Skeletal muscle tissue (tissue), 4 donors: ENCODE data around the gene NLN. TPM values are rescaled to one million over a fixed set of nuclear protein-coding genes. Genes with fewer than 3 reads are reported as not detected.

ENCODE experiments used
- H3K27ac ChIP-seq: one replicate; pipeline ENCODE4 v1.7.0; 2013; ENCODE audit warnings: mild to moderate bottlenecking, low read depth, low read length, inconsistent platforms
- H3K27me3 ChIP-seq, 3 donors: one replicate each; pipeline ENCODE4 v1.7.0; 2013; ENCODE audit warnings: low read length in 3 of 3; ENCODE audit not compliant: control insufficient read depth in 3 of 3, insufficient read depth in 3 of 3
- H3K36me3 ChIP-seq, 3 donors: one replicate each; pipeline ENCODE4 v1.7.0; 2013; ENCODE audit warnings: low read length in 3 of 3; ENCODE audit not compliant: control insufficient read depth in 3 of 3, insufficient read depth in 3 of 3
- H3K4me1 ChIP-seq, 3 donors: one replicate each; pipeline ENCODE4 v1.7.0; 2013; ENCODE audit warnings: low read length in 3 of 3, mild to moderate bottlenecking in 3 of 3; ENCODE audit not compliant: control insufficient read depth in 3 of 3, insufficient read depth in 3 of 3
- H3K4me3 ChIP-seq, 3 donors: one replicate each; pipeline ENCODE4 v1.7.0; 2013; ENCODE audit warnings: low read length in 3 of 3
- H3K9ac ChIP-seq, 3 donors: one replicate each; pipeline ENCODE4 v1.7.0; 2013; ENCODE audit warnings: low read length in 3 of 3, mild to moderate bottlenecking in 3 of 3, moderate library complexity in 2 of 3, low read depth in 1 of 3
- H3K9me3 ChIP-seq, 3 donors: one replicate each; pipeline ENCODE4 v1.7.0; 2013; ENCODE audit warnings: low read length in 3 of 3; ENCODE audit not compliant: control insufficient read depth in 3 of 3
- total RNA-seq: library from RNA; depleted of rRNA; stranded (reverse); fragments of >200 nt; gene quantifications from one replicate; pipeline ENCODE4 v1.2.3, GENCODE V29; 2014
- donor health status: Osteomylitis.

NLN gene
- total RNA-seq, 1 donor from 2014 or later, result 18.8 TPM

- Histone ChIP-seq H3K36me3 (peaks cover 3 to 19% (median 10%) of the 10 kb centered on the region in 3 donors), H3K9ac (no peak overlapping the region), H3K9me3 (no peaks in the 10 kb centered on the region), H3K4me3 (no peak overlapping the region), H3K27ac (no peak overlapping the region), H3K4me1 (peaks cover 0 to 3% (median 0%) of the 10 kb centered on the region in 3 donors), H3K27me3 (no peaks in the 10 kb centered on the region)
Measured at GRCh38 chr5:65790371-65791163, 68.6 kb downstream of the NLN start.

DNA sequence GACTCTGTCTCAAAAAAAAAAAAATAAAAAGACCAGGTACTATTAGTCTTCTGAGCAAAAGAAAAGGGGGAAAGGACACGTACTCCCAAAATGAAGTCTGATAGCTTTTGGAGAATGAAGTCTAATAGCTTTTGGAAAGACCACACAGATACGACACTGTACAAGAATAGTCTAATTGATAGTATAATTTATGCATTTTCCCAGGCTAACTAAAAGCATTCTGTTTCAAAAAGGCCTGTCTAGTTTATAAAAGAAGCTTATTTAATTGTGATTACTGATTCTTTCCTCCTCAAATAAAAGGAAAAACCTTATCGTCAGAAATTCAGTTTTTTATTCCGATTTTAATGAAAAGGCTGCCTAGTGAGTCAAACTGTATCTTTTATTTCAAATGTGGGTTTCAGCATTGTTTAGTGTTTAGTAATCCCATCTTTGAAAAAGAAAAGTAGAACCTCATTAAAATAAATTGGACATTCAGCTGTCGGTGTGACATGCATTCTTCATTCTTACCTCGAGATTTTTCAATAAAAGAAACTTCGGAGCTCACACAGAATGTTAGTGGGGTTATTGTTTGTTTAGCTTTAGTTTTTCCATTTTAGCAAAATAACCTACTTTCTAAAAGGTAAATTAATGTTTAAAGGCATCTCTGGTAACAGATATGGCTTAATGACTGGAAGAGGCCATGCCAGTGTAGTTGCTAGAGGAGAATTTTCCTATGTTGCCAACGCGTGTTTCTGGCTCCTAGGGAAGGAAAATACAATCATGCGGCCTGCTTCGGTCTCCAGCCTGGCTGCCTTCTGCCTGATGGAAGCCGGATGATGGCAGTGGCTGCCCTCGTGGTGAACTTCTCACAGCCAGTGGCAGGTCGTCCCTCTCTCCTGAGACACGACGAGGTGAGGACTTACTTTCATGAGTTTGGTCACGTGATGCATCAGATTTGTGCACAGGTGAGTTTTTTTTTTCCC lies 70.0 kb downstream of the NLN start:
- peaks cover 0 to 3% (median 0%) of the 10 kb centered on the region in 3 donors for H3K4me1 ChIP-seq
- no peak overlapping the region for H3K4me3 ChIP-seq
- H3K27ac ChIP-seq, result peak overlapping the region; percentile 23
- H3K27me3 ChIP-seq, result no peaks in the 10 kb centered on the region
- peaks cover 3 to 19% (median 12%) of the 10 kb centered on the region in 3 donors for H3K36me3 ChIP-seq
- no peaks in the 10 kb centered on the region for H3K9me3 ChIP-seq
- no peak overlapping the region for H3K9ac ChIP-seq

GRCh38 chr5:65796269-65796668 lies 74.3 kb downstream of the NLN start:
- Histone ChIP-seq H3K36me3 (peaks cover 0 to 20% (median 14%) of the 10 kb centered on the region in 3 donors), H3K27ac (no peak overlapping the region), H3K9me3 (no peaks in the 10 kb centered on the region), H3K4me3 (peak overlapping the region in 1 of 3 donors; percentile 6), H3K27me3 (no peaks in the 10 kb centered on the region), H3K4me1 (peaks cover 0 to 3% (median 2%) of the 10 kb centered on the region in 3 donors), H3K9ac (no peak overlapping the region)

- Histone ChIP-seq H3K4me1 (peaks cover 0 to 3% (median 3%) of the 10 kb centered on the region in 3 donors), H3K27ac (no peak overlapping the region), H3K4me3 (no peak overlapping the region), H3K36me3 (peaks cover 0 to 20% (median 14%) of the 10 kb centered on the region in 3 donors), H3K9ac (no peak overlapping the region), H3K9me3 (no peaks in the 10 kb centered on the region), H3K27me3 (no peaks in the 10 kb centered on the region)
Measured at GRCh38 chr5:65796751-65797316, 74.8 kb downstream of the NLN start.

GRCh38 chr5:65797481-65797880 lies 75.5 kb downstream of the NLN start:
- no peaks in the 10 kb centered on the region for H3K27me3 ChIP-seq
- H3K9ac ChIP-seq, result no peak overlapping the region
- H3K9me3 ChIP-seq, result no peaks in the 10 kb centered on the region
- peaks cover 0 to 20% (median 14%) of the 10 kb centered on the region in 3 donors for H3K36me3 ChIP-seq
- H3K27ac ChIP-seq, result no peak overlapping the region
- no peak overlapping the region for H3K4me3 ChIP-seq
- H3K4me1 ChIP-seq, result peaks cover 0 to 3% (median 0%) of the 10 kb centered on the region in 3 donors

- no peak overlapping the region for H3K27ac ChIP-seq
- H3K4me1 ChIP-seq, result peaks cover 0 to 3% (median 0%) of the 10 kb centered on the region in 3 donors
- no peaks in the 10 kb centered on the region for H3K9me3 ChIP-seq
- H3K36me3 ChIP-seq, result peaks cover 0 to 17% (median 11%) of the 10 kb centered on the region in 3 donors
- no peaks in the 10 kb centered on the region for H3K27me3 ChIP-seq
- no peak overlapping the region for H3K9ac ChIP-seq
- no peak overlapping the region for H3K4me3 ChIP-seq
Measured at GRCh38 chr5:65799857-65800256, 77.9 kb downstream of the NLN start.

DNA sequence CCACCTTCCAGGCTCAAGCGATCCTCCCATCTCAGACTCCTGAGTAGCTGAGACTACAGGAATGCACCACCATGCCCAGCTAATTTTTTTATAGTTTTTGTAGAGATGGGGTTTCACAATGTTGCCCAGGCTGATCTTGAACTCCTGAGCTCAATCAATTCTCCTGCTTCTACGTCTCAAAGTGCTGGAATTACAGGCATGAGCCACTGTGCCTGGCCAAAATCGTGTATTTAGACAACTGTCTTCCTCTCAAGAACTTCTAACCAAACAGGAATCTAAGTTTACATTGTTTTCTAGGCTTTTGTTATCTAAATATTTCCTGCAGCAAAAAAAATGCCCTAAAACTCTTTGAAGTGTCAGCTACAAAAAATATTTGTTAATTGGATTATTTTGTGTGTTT lies 78.8 kb downstream of the NLN start:
- no peak overlapping the region for H3K27ac ChIP-seq
- H3K9me3 ChIP-seq, result no peaks in the 10 kb centered on the region
- no peaks in the 10 kb centered on the region for H3K27me3 ChIP-seq
- peaks cover 0 to 3% (median 0%) of the 10 kb centered on the region in 3 donors for H3K4me1 ChIP-seq
- peaks cover 0 to 17% (median 12%) of the 10 kb centered on the region in 3 donors for H3K36me3 ChIP-seq
- no peak overlapping the region for H3K4me3 ChIP-seq
- no peak overlapping the region for H3K9ac ChIP-seq

GRCh38 chr5:65801352-65801783 lies 79.4 kb downstream of the NLN start:
- Histone ChIP-seq H3K4me3 (no peak overlapping the region), H3K9ac (no peak overlapping the region), H3K27ac (no peak overlapping the region)

GRCh38 chr5:65802080-65802479 lies 80.1 kb downstream of the NLN start:
- H3K9me3 ChIP-seq, result no peaks in the 10 kb centered on the region
- peaks cover 0 to 3% (median 0%) of the 10 kb centered on the region in 3 donors for H3K4me1 ChIP-seq
- H3K27me3 ChIP-seq, result no peaks in the 10 kb centered on the region
- H3K4me3 ChIP-seq, result no peak overlapping the region
- peaks cover 0 to 15% (median 12%) of the 10 kb centered on the region in 3 donors for H3K36me3 ChIP-seq
- H3K27ac ChIP-seq, result no peak overlapping the region
- H3K9ac ChIP-seq, result no peak overlapping the region

More at GRCh38 chr5:65801352-65801783, 79.4 kb downstream of the NLN start:
- Histone ChIP-seq H3K36me3 (peaks cover 0 to 17% (median 12%) of the 10 kb centered on the region in 3 donors), H3K27me3 (no peaks in the 10 kb centered on the region), H3K9me3 (no peaks in the 10 kb centered on the region), H3K4me1 (peaks cover 0 to 3% (median 0%) of the 10 kb centered on the region in 3 donors)
